Mesenteric fat pad (tissue), 1 donor: Measurements from ENCODE around the gene PPP6R2. TPM values are rescaled to one million over a fixed set of nuclear protein-coding genes. Genes with fewer than 3 reads are reported as not detected.

Experiments used
- DNase-seq: peaks from one replicate; pipeline ENCODE4 v3.0.0-alpha.2; 2020; ENCODE audit warnings: low spot score
- total RNA-seq: library from RNA; stranded (reverse); fragmentation: NEBNext Ultra II Directional; extraction: Animal tissue kit (Norgen Biotek cat#: 25700); gene quantifications from one replicate; pipeline ENCODE4 v1.2.1, GENCODE V29; 2021
- donor health status: DM: yes; HTN: yes; CAD: no.

The PPP6R2 gene
- total RNA-seq, 1 donor from 2014 or later, result 45.3 TPM

- DNase-seq, result no peak
Observed at GRCh38 chr22:50445880-50446707, 103.0 kb downstream of the PPP6R2 start.

GRCh38 chr22:50446708-50447575, 103.8 kb downstream of the PPP6R2 start:
- no peak for DNase-seq

- DNase-seq, result no peak
Observed at GRCh38 chr22:50447576-50448551, 104.7 kb downstream of the PPP6R2 start.

- DNase-seq, result no peak
Observed at GRCh38 chr22:50452649-50453048, 109.5 kb downstream of the PPP6R2 start.

GRCh38 chr22:50454556-50455075, 111.5 kb downstream of the PPP6R2 start:
- DNase-seq, result no peak

GRCh38 chr22:50455201-50455600, 112.1 kb downstream of the PPP6R2 start:
- DNase-seq, result no peak

- no peak for DNase-seq
Observed at GRCh38 chr22:50456026-50456425, 112.9 kb downstream of the PPP6R2 start.

- DNase-seq, result no peak
Observed at GRCh38 chr22:50456466-50457234, 113.5 kb downstream of the PPP6R2 start.

- no peak for DNase-seq
Observed at GRCh38 chr22:50459016-50459415, 115.9 kb downstream of the PPP6R2 start.

- no peak for DNase-seq
Observed at GRCh38 chr22:50459496-50460140, 116.5 kb downstream of the PPP6R2 start.

- no peak for DNase-seq
Observed at GRCh38 chr22:50460938-50461337, 117.8 kb downstream of the PPP6R2 start.

GRCh38 chr22:50461536-50461935, 118.4 kb downstream of the PPP6R2 start:
- no peak for DNase-seq

GRCh38 chr22:50461979-50462540, 118.9 kb downstream of the PPP6R2 start:
- no peak for DNase-seq

GRCh38 chr22:50463188-50463900, 120.2 kb downstream of the PPP6R2 start:
- no peak for DNase-seq

GRCh38 chr22:50464451-50464850, 121.3 kb downstream of the PPP6R2 start:
- DNase-seq, result no peak

GRCh38 chr22:50465066-50465930, 122.2 kb downstream of the PPP6R2 start:
- no peak for DNase-seq

- no peak for DNase-seq
Observed at GRCh38 chr22:50467341-50467740, 124.2 kb downstream of the PPP6R2 start.
